GM23338 (cell line): ENCODE data around the gene PCGF2. TPM values are rescaled to one million over a fixed set of nuclear protein-coding genes. Genes with fewer than 3 reads are reported as not detected.

ENCODE experiments used
- ATAC-seq: fragments of 200-7000 bp; cut with Tn5 transposase; 3 replicates; pipeline ENCODE4 v1.9.1; 2020
- DNase-seq: peaks from one replicate; pipeline ENCODE4 v3.0.0-alpha.2; 2015; ENCODE audit warnings: low spot score
- H2AFZ ChIP-seq: fragments of 200-600 bp; sonication (generic); 2 replicates; pipeline ENCODE4 v1.8.0; 2016; ENCODE audit warnings: antibody characterized with exemption, mild to moderate bottlenecking, moderate library complexity
- H3F3A ChIP-seq: fragments of 200-600 bp; sonication (generic); replicated peaks from 2 replicates; pipeline ENCODE4 v1.8.0; 2017; ENCODE audit warnings: antibody characterized with exemption, mixed run types, low read depth
- H3K27ac ChIP-seq: fragments of 200-600 bp; sonication (generic); 2 replicates; pipeline ENCODE4 v1.6.1; 2016; ENCODE audit warnings: low read depth
- H3K27me3 ChIP-seq: fragments of 200-600 bp; sonication (generic); 2 replicates; pipeline ENCODE4 v1.8.0; 2016; ENCODE audit warnings: mild to moderate bottlenecking, mixed run types, moderate library complexity; ENCODE audit not compliant: insufficient read depth
- H3K36me3 ChIP-seq: fragments of 200-600 bp; sonication (generic); 2 replicates; pipeline ENCODE4 v1.8.0; 2016; ENCODE audit warnings: mild to moderate bottlenecking; ENCODE audit not compliant: insufficient read depth
- H3K4me1 ChIP-seq: fragments of 200-600 bp; sonication (generic); 2 replicates; pipeline ENCODE4 v1.8.0; 2016; ENCODE audit warnings: mild to moderate bottlenecking, moderate library complexity; ENCODE audit not compliant: insufficient read depth
- H3K4me2 ChIP-seq: fragments of 200-600 bp; sonication (generic); 2 replicates; pipeline ENCODE4 v1.7.1; 2017; ENCODE audit warnings: mixed run types
- H3K4me3 ChIP-seq: fragments of 200-600 bp; sonication (generic); 2 replicates; pipeline ENCODE4 v1.6.1; 2016; ENCODE audit warnings: mixed run types
- H3K79me2 ChIP-seq: fragments of 200-600 bp; sonication (generic); replicated peaks from 2 replicates; pipeline ENCODE4 v1.8.0; 2017; ENCODE audit warnings: mild to moderate bottlenecking; ENCODE audit not compliant: insufficient read depth
- H3K9me2 ChIP-seq: fragments of 200-600 bp; sonication (generic); 2 replicates; pipeline ENCODE4 v1.8.0; 2017; ENCODE audit not compliant: insufficient read depth
- H4K20me1 ChIP-seq: fragments of 200-600 bp; sonication (generic); replicated peaks from 2 replicates; pipeline ENCODE4 v1.8.0; 2017; ENCODE audit warnings: mild to moderate bottlenecking; ENCODE audit not compliant: insufficient read depth
- H3K27ac Mint-ChIP-seq: 2 replicates; pipeline ENCODE4 v1.8.0; 2020; ENCODE audit warnings: inconsistent platforms, mild to moderate bottlenecking, moderate library complexity, mixed read lengths
- H3K27me3 Mint-ChIP-seq: 3 replicates; pipeline ENCODE4 v1.8.0; 2022; ENCODE audit warnings: low read depth, mild to moderate bottlenecking, moderate library complexity, mixed read lengths, inconsistent platforms; ENCODE audit not compliant: insufficient read depth, poor library complexity
- H3K36me3 Mint-ChIP-seq: 3 replicates; pipeline ENCODE4 v1.8.0; 2021; ENCODE audit warnings: low read depth, mild to moderate bottlenecking, inconsistent platforms, moderate library complexity, mixed read lengths
- H3K4me1 Mint-ChIP-seq: 3 replicates; pipeline ENCODE4 v1.8.0; 2020; ENCODE audit warnings: mild to moderate bottlenecking, inconsistent platforms, mixed read lengths
- H3K4me3 Mint-ChIP-seq: 3 replicates; pipeline ENCODE4 v1.8.0; 2021; ENCODE audit warnings: moderate library complexity, mild to moderate bottlenecking, inconsistent platforms, mixed read lengths
- H3K9me3 Mint-ChIP-seq: 3 replicates; pipeline ENCODE4 v1.8.0; 2020; ENCODE audit warnings: moderate library complexity, mild to moderate bottlenecking, inconsistent platforms, mixed read lengths
- CREB1 ChIP-seq: fragments of 250-450 bp; sonication (Bioruptor Pico); IDR thresholded peaks from 2 replicates; pipeline ENCODE4 v1.5.0; 2020; ENCODE audit warnings: low read depth, mild to moderate bottlenecking, moderate library complexity
- ETS1 ChIP-seq: IDR thresholded peaks from 2 replicates; pipeline ENCODE4 v1.6.1; 2016; ENCODE audit warnings: antibody characterized with exemption
- EZH2 ChIP-seq: fragments of 200-600 bp; sonication (generic); IDR thresholded peaks from one replicate; pipeline ENCODE4 v1.8.0; 2017; ENCODE audit warnings: antibody characterized with exemption, mild to moderate bottlenecking, low read depth; ENCODE audit not compliant: unreplicated experiment
- EZH2phosphoT487 ChIP-seq: fragments of 200-600 bp; sonication (generic); IDR thresholded peaks from one replicate; pipeline ENCODE4 v1.8.1; 2018; ENCODE audit warnings: antibody characterized with exemption; ENCODE audit not compliant: unreplicated experiment
- JUNB ChIP-seq: IDR thresholded peaks from one replicate; pipeline ENCODE4 v1.6.1; 2016; ENCODE audit warnings: antibody characterized with exemption; ENCODE audit not compliant: unreplicated experiment
- NANOG ChIP-seq: IDR thresholded peaks from 2 replicates; pipeline ENCODE4 v1.6.1; 2016; ENCODE audit warnings: antibody characterized with exemption, borderline replicate concordance
- POLR2AphosphoS5 ChIP-seq: IDR thresholded peaks from 2 replicates; pipeline ENCODE4 v1.6.1; 2016; ENCODE audit warnings: antibody characterized with exemption, low read depth
- REST ChIP-seq: IDR thresholded peaks from one replicate; pipeline ENCODE4 v1.6.1; 2018; ENCODE audit warnings: antibody characterized with exemption; ENCODE audit not compliant: unreplicated experiment
- STAT1 ChIP-seq: IDR thresholded peaks from one replicate; pipeline ENCODE4 v1.6.1; 2016; ENCODE audit warnings: antibody characterized with exemption; ENCODE audit not compliant: unreplicated experiment
- ZNF114 ChIP-seq: fragments of 250-450 bp; sonication (Bioruptor Pico); IDR thresholded peaks from 2 replicates; pipeline ENCODE4 v1.5.0; 2020; ENCODE audit warnings: mild to moderate bottlenecking, moderate library complexity
- ZNF331 ChIP-seq: fragments of 250-450 bp; sonication (Bioruptor Pico); IDR thresholded peaks from 2 replicates; pipeline ENCODE4 v1.5.0; 2020; ENCODE audit warnings: low read depth, mild to moderate bottlenecking, moderate library complexity
- polyA plus RNA-seq: library from polyadenylated mRNA; unstranded; fragments of >200 nt; fragmentation: Nextera tagmentation; extraction: Ambion mirVana; gene quantifications from 2 replicates; pipeline ENCODE4 v1.2.1, GENCODE V29; 2016
- total RNA-seq: library from RNA; depleted of rRNA; stranded (reverse); fragments of >200 nt; shearing (Covaris generic); gene quantifications from 2 replicates; pipeline ENCODE4 v1.2.3, GENCODE V29; 2014

Gene PCGF2
- total and polyA plus RNA-seq, 2 experiments from 2014 or later: 21.1 to 51.9 TPM

GRCh38 chr17:38741921-38742410, 6.2 kb downstream of the PCGF2 start:
- no peak for DNase-seq
- TF ChIP-seq NANOG: no peak
- no peak for TF ChIP-seq EZH2phosphoT487
- no peak overlapping the region for H3K4me3 Mint-ChIP-seq
- H3K36me3 ChIP-seq: peaks cover 5% of the 10 kb centered on the region
- H3F3A ChIP-seq: 0 out of 2 replicates have a peak, but pooled peaks cover 5% of the 10 kb centered on the region
- H3K9me2 ChIP-seq: no peaks in the 10 kb centered on the region
- peak overlapping the region; percentile 20; the same call in 1 of the 2 replicates for H3K4me2 ChIP-seq
- H3K4me3 ChIP-seq: no peak overlapping the region
- no peak overlapping the region for H3K27ac ChIP-seq
- peaks cover 33% of the 10 kb centered on the region for H3K27me3 Mint-ChIP-seq
- H3K4me1 Mint-ChIP-seq: peaks cover 58% of the 10 kb centered on the region
- peaks cover 60% of the 10 kb centered on the region for H3K36me3 Mint-ChIP-seq
- H3K27ac Mint-ChIP-seq: no peak overlapping the region; the same call in 1 of the 2 replicates
- no peaks in the 10 kb centered on the region; the same call in 2 of the 3 replicates for H3K9me3 Mint-ChIP-seq
- H3K79me2 ChIP-seq: peaks cover 71% of the 10 kb centered on the region
- no peaks in the 10 kb centered on the region for H3K27me3 ChIP-seq
- peaks cover 67% of the 10 kb centered on the region for H4K20me1 ChIP-seq
- peaks cover 35% of the 10 kb centered on the region for H3K4me1 ChIP-seq
- no peak overlapping the region for H2AFZ ChIP-seq
- no peak for ATAC-seq

GRCh38 chr17:38741461-38741860, 6.7 kb downstream of the PCGF2 start:
- Mint-ChIP-seq H3K27ac (no peak overlapping the region), H3K9me3 (no peaks in the 10 kb centered on the region; the same call in 2 of the 3 replicates), H3K36me3 (peaks cover 64% of the 10 kb centered on the region), H3K27me3 (peaks cover 34% of the 10 kb centered on the region), H3K4me3 (no peak overlapping the region), H3K4me1 (peaks cover 57% of the 10 kb centered on the region)
- DNase-seq: no peak
- no peak for ATAC-seq
- Histone ChIP-seq H3K4me3 (no peak overlapping the region), H4K20me1 (peaks cover 66% of the 10 kb centered on the region), H3K27ac (no peak overlapping the region), H3K36me3 (peaks cover 5% of the 10 kb centered on the region), H3F3A (0 out of 2 replicates have a peak, but pooled peaks cover 5% of the 10 kb centered on the region), H3K4me1 (peaks cover 31% of the 10 kb centered on the region), H3K4me2 (no peak overlapping the region), H3K79me2 (peaks cover 66% of the 10 kb centered on the region), H2AFZ (no peak overlapping the region), H3K9me2 (no peaks in the 10 kb centered on the region), H3K27me3 (no peaks in the 10 kb centered on the region)
- TF ChIP-seq EZH2phosphoT487 (no peak), CREB1 (no peak), JUNB (no peak), REST (no peak), ETS1 (no peak), STAT1 (no peak), EZH2 (no peak), ZNF114 (CRISPR knock-in tag) (no peak), ZNF331 (CRISPR knock-in tag) (no peak), NANOG (no peak), POLR2AphosphoS5 (no peak)
